ENCODE measurements around the gene RAB36.

Gene RAB36

GRCh38 chr22:23125512-23126103 is 19.7 kb upstream of the RAB36 start:
- Histone ChIP-seq H4K20me1 (ENCODE audit: insufficient read depth, low read length) (no peaks in the 10 kb centered on the region), H2AFZ (ENCODE audit: low read length) (no peak overlapping the region), H3K27me3 (replicated peaks; ENCODE audit: insufficient read depth, low read length) (no peaks in the 10 kb centered on the region), H3K4me3 (ENCODE audit: low read length) (no peak overlapping the region), H3K9me2 (replicated peaks; ENCODE audit: insufficient read depth, low read length) (no peaks in the 10 kb centered on the region), H3K79me2 (ENCODE audit: low read length) (no peaks in the 10 kb centered on the region), H3K36me3 (replicated peaks; ENCODE audit: insufficient read depth, low read length) (no peaks in the 10 kb centered on the region), H3K9me3 (replicated peaks; ENCODE audit: insufficient read depth, low read length) (no peaks in the 10 kb centered on the region), H3K27ac (ENCODE audit: low read length) (no peak overlapping the region), H3K4me1 (ENCODE audit: low read length) (peaks cover 12% of the 10 kb centered on the region), H3F3A (ENCODE audit: insufficient read depth, low read length) (no peaks in the 10 kb centered on the region), H3K4me2 (ENCODE audit: low read depth, low read length) (no peak overlapping the region), H3K9ac (ENCODE audit: low read length) (no peak overlapping the region)
- TF ChIP-seq EZH2phosphoT487 (IDR thresholded peaks at IDR 0.05; ENCODE audit: low read length), result no peak
- TF ChIP-seq, protein P1, sequence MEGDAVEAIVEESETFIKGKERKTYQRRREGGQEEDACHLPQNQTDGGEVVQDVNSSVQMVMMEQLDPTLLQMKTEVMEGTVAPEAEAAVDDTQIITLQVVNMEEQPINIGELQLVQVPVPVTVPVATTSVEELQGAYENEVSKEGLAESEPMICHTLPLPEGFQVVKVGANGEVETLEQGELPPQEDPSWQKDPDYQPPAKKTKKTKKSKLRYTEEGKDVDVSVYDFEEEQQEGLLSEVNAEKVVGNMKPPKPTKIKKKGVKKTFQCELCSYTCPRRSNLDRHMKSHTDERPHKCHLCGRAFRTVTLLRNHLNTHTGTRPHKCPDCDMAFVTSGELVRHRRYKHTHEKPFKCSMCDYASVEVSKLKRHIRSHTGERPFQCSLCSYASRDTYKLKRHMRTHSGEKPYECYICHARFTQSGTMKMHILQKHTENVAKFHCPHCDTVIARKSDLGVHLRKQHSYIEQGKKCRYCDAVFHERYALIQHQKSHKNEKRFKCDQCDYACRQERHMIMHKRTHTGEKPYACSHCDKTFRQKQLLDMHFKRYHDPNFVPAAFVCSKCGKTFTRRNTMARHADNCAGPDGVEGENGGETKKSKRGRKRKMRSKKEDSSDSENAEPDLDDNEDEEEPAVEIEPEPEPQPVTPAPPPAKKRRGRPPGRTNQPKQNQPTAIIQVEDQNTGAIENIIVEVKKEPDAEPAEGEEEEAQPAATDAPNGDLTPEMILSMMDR (IDR thresholded peaks at IDR 0.05; ENCODE audit: low read length), result no peak
- no peak for TF ChIP-seq EZH2 (optimal IDR thresholded peaks at IDR 0.05; ENCODE audit: low read depth, low read length)
- DNase-seq, result no peak

- H3K4me3 ChIP-seq (ENCODE audit: low read length), result no peak overlapping the region
- no peak overlapping the region for H3K9ac ChIP-seq (ENCODE audit: low read length)
- TF ChIP-seq EZH2phosphoT487 (IDR thresholded peaks at IDR 0.05; ENCODE audit: low read length), result no peak
- TF ChIP-seq, protein P1 (IDR thresholded peaks at IDR 0.05; ENCODE audit: low read length), result no peak
- no peak for TF ChIP-seq EZH2 (optimal IDR thresholded peaks at IDR 0.05; ENCODE audit: low read depth, low read length)
- no peak overlapping the region for H3K4me2 ChIP-seq (ENCODE audit: low read depth, low read length)
- no peaks in the 10 kb centered on the region for H4K20me1 ChIP-seq (ENCODE audit: insufficient read depth, low read length)
- DNase-seq, result no peak
- no peak overlapping the region for H2AFZ ChIP-seq (ENCODE audit: low read length)
- H3K9me2 ChIP-seq (replicated peaks; ENCODE audit: insufficient read depth, low read length), result no peaks in the 10 kb centered on the region
- no peak overlapping the region for H3K27ac ChIP-seq (ENCODE audit: low read length)
- H3K36me3 ChIP-seq (replicated peaks; ENCODE audit: insufficient read depth, low read length), result no peaks in the 10 kb centered on the region
- peaks cover 13% of the 10 kb centered on the region for H3K4me1 ChIP-seq (ENCODE audit: low read length)
- no peaks in the 10 kb centered on the region for H3K79me2 ChIP-seq (ENCODE audit: low read length)
- H3F3A ChIP-seq (ENCODE audit: insufficient read depth, low read length), result no peaks in the 10 kb centered on the region
- no peaks in the 10 kb centered on the region for H3K27me3 ChIP-seq (replicated peaks; ENCODE audit: insufficient read depth, low read length)
- H3K9me3 ChIP-seq (replicated peaks; ENCODE audit: insufficient read depth, low read length), result no peaks in the 10 kb centered on the region
Observed at GRCh38 chr22:23126165-23127054, 18.9 kb upstream of the RAB36 start.

DNA sequence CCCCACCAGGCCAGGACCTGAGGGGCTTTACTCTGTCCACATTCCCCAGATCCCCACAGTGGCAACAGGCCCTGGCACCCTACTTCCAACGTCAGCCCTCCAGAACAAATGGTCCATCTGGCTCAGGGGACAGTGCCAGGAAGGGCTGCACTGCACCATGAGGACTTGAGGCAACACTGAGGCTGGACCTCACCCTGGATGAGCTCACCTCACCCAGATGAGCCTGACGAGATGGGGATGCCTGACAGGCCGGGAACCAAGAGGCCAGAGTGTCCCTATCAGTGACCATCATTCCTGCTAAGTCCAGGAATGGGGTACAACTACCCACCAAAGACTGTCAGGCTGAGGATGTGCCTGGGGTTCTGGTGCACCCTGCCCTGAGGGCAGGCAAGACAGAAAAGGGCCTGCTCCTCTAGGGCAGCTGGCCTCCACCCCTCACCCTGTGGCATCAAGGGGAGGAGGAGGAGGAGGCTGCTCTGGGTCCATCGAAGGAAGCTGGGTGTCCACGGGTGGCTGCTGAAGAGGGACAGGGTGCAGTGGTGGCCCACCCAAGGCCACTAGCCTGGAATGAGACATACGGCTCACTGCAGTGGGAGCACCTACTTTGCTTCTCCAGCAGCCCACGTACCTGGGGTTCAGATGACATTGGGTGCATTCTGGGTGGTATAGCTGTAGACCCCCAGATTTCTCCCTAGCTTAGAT is 18.1 kb upstream of the RAB36 start:
- H3K27me3 ChIP-seq (replicated peaks; ENCODE audit: insufficient read depth, low read length), result no peaks in the 10 kb centered on the region
- no peak overlapping the region for H3K4me3 ChIP-seq (ENCODE audit: low read length)
- DNase-seq, result no peak
- TF ChIP-seq EZH2phosphoT487 (IDR thresholded peaks at IDR 0.05; ENCODE audit: low read length) (no peak), EZH2 (optimal IDR thresholded peaks at IDR 0.05; ENCODE audit: low read depth, low read length) (no peak)
- TF ChIP-seq, protein P1 (IDR thresholded peaks at IDR 0.05; ENCODE audit: low read length), result no peak
- H3K36me3 ChIP-seq (replicated peaks; ENCODE audit: insufficient read depth, low read length), result no peaks in the 10 kb centered on the region
- no peaks in the 10 kb centered on the region for H4K20me1 ChIP-seq (ENCODE audit: insufficient read depth, low read length)
- no peaks in the 10 kb centered on the region for H3K9me3 ChIP-seq (replicated peaks; ENCODE audit: insufficient read depth, low read length)
- H3K4me1 ChIP-seq (ENCODE audit: low read length), result peaks cover 19% of the 10 kb centered on the region
- H3F3A ChIP-seq (ENCODE audit: insufficient read depth, low read length), result no peaks in the 10 kb centered on the region
- H3K9ac ChIP-seq (ENCODE audit: low read length), result no peak overlapping the region
- no peak overlapping the region for H2AFZ ChIP-seq (ENCODE audit: low read length)
- H3K9me2 ChIP-seq (replicated peaks; ENCODE audit: insufficient read depth, low read length), result no peaks in the 10 kb centered on the region
- no peaks in the 10 kb centered on the region for H3K79me2 ChIP-seq (ENCODE audit: low read length)
- H3K27ac ChIP-seq (ENCODE audit: low read length), result no peak overlapping the region
- no peak overlapping the region for H3K4me2 ChIP-seq (ENCODE audit: low read depth, low read length)
